Vagina (tissue), 2 donors: ENCODE measurements around the gene PLPPR2. TPM values are rescaled to one million over a fixed set of nuclear protein-coding genes. Genes with fewer than 3 reads are reported as not detected.

Experiments
- DNase-seq, 2 donors: peaks; one replicate each; pipeline ENCODE4 v3.0.0-alpha.2; 2017; ENCODE audit errors: extremely low spot score in 2 of 2
- H3K27ac ChIP-seq: fragments of 200-600 bp; sonication (generic); one replicate; pipeline ENCODE4 v1.5.1; 2019
- H3K27me3 ChIP-seq: fragments of 200-600 bp; sonication (generic); one replicate; pipeline ENCODE4 v1.5.1; 2019
- H3K36me3 ChIP-seq, 2 donors: fragments of 200-600 bp; sonication (generic); one replicate each; pipeline ENCODE4 v1.5.1; 2017 to 2019
- H3K4me1 ChIP-seq: fragments of 200-600 bp; sonication (generic); one replicate; pipeline ENCODE4 v1.5.1; 2019
- H3K4me3 ChIP-seq, 2 donors: fragments of 200-600 bp; sonication (generic); 1 replicate in 1 of 2; 2 replicates in 1 of 2; pipeline ENCODE4 v1.5.1; 2016 to 2019
- H3K9me3 ChIP-seq: fragments of 200-600 bp; sonication (generic); one replicate; pipeline ENCODE4 v1.5.1; 2019
- CTCF ChIP-seq, 3 experiments: fragments of 450-650 bp in 2 of 3; fragments of 200-600 bp in 1 of 3; sonication (generic) in 1 of 3; IDR thresholded peaks; one replicate each; pipeline ENCODE4 v1.5.1; 2017 to 2019; ENCODE audit warnings: antibody characterized with exemption in 3 of 3, mild to moderate bottlenecking in 2 of 3, moderate library complexity in 2 of 3
- POLR2A ChIP-seq, 2 donors: fragments of 450-650 bp; IDR thresholded peaks; one replicate each; pipeline ENCODE4 v1.6.1; 2017; ENCODE audit warnings: antibody characterized with exemption in 2 of 2, mild to moderate bottlenecking in 2 of 2, moderate library complexity in 2 of 2
- POLR2AphosphoS5 ChIP-seq, 2 donors: sonication (generic); formaldehyde crosslinking; IDR thresholded peaks; one replicate each; pipeline ENCODE4 v1.9.0; 2017; ENCODE audit warnings: antibody characterized with exemption in 2 of 2, mild to moderate bottlenecking in 2 of 2, low read depth in 1 of 2; ENCODE audit not compliant: insufficient read depth in 1 of 2
- intact Hi-C: fragments of 100-400 bp; cut with DNase I; formaldehyde crosslinking; loops from one replicate; pipeline ENCODE4 v1.15.1; 2023
- total RNA-seq: library from RNA; depleted of rRNA; stranded (reverse); fragments of >200 nt; gene quantifications from one replicate; pipeline ENCODE4 v1.2.3, GENCODE V29; 2016

The PLPPR2 gene
- total RNA-seq, 1 donor from 2014 or later, result 16.5 TPM

GRCh38 chr19:11364935-11365334, 9.7 kb downstream of the PLPPR2 start:
- peaks cover 11% of the 10 kb centered on the region for H3K4me1 ChIP-seq
- no peaks in the 10 kb centered on the region for H3K9me3 ChIP-seq
- TF ChIP-seq POLR2A (IDR thresholded peaks at IDR 0.05), result no peak
- peaks cover 0 to 5% of the 10 kb centered on the region in 2 donors for H3K36me3 ChIP-seq
- H3K27ac ChIP-seq, result no peak overlapping the region
- H3K4me3 ChIP-seq, result no peak overlapping the region
- no peaks in the 10 kb centered on the region for H3K27me3 ChIP-seq
- intact Hi-C loops, result no loop called here
- DNase-seq, result no peak

DNA sequence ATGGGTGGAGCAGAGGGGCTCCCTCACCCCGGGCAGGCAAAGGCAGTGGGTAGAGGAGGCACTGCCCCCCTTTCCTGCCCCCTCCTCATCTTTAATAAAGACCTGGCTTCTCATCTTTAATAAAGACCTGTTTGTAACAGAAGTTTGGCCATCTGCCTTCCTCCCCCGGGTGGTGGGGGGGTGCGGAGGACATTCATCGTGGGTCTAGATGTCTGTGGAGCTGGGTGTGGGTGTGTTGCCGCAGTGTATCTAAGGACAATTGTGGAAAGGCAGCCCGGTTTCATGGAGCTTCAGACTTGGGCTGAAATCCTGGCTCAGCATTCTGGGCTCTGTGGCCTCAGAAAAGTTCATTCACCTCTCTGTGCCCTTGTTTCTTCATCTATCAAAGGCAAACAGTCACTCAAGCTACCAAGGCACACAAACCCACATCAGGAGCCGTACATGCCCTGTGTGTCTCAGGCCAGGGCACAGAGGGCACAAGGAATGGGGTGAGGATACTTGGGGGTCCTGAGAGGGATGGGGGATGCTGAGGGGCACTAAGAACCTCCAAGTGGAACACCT, 10.4 kb downstream of the PLPPR2 start:
- Histone ChIP-seq H3K9me3 (no peaks in the 10 kb centered on the region), H3K4me1 (peaks cover 10% of the 10 kb centered on the region), H3K4me3 (no peak overlapping the region), H3K27me3 (no peaks in the 10 kb centered on the region), H3K27ac (no peak overlapping the region), H3K36me3 (peaks cover 0 to 5% of the 10 kb centered on the region in 2 donors)
- DNase-seq, result no peak
- intact Hi-C loops, result no loop called here
- TF ChIP-seq POLR2AphosphoS5 (IDR thresholded peaks at IDR 0.05; ENCODE audit: insufficient read depth in 1 of 2, low read depth in 1 of 2) (no peak), POLR2A (IDR thresholded peaks at IDR 0.05) (no peak)

DNA sequence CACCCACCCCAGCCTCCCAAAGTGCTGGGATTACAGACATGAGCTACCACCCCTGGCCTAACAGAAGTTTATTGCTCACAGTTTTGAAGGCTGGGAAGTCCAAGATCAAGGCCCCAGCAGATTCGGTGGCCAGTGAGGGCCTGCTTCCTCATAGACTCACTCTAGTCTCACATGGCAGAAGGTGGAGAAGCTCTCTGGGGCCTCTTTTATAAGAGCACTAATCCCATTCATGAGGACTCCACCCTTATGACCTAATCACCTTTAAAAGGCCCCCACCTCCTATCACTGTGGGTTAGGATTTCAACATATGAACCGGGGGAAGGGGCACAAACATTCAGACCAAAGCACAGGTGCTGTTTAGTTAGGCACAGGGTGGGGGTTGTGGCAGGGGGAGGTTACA, 12.3 kb downstream of the PLPPR2 start:
- no peak overlapping the region for H3K27ac ChIP-seq
- H3K9me3 ChIP-seq, result no peaks in the 10 kb centered on the region
- H3K4me1 ChIP-seq, result no peaks in the 10 kb centered on the region
- intact Hi-C loops, result no loop called here
- DNase-seq, result no peak
- no peak for TF ChIP-seq CTCF (IDR thresholded peaks at IDR 0.05)
- TF ChIP-seq POLR2A (IDR thresholded peaks at IDR 0.05), result no peak
- no peak for TF ChIP-seq POLR2AphosphoS5 (IDR thresholded peaks at IDR 0.05; ENCODE audit: insufficient read depth in 1 of 2, low read depth in 1 of 2)
- H3K27me3 ChIP-seq, result no peaks in the 10 kb centered on the region
- peaks cover 0 to 3% of the 10 kb centered on the region in 2 donors for H3K36me3 ChIP-seq
- H3K4me3 ChIP-seq, result no peak overlapping the region

- no peaks in the 10 kb centered on the region for H3K36me3 ChIP-seq
- TF ChIP-seq POLR2A (IDR thresholded peaks at IDR 0.05) (no peak), CTCF (IDR thresholded peaks at IDR 0.05) (no peak), POLR2AphosphoS5 (IDR thresholded peaks at IDR 0.05; ENCODE audit: insufficient read depth in 1 of 2, low read depth in 1 of 2) (no peak)
- no peak overlapping the region for H3K27ac ChIP-seq
- H3K9me3 ChIP-seq, result no peaks in the 10 kb centered on the region
- intact Hi-C loops, result no loop called here
- no peaks in the 10 kb centered on the region for H3K27me3 ChIP-seq
- DNase-seq, result no peak
- H3K4me3 ChIP-seq, result no peak overlapping the region
- peaks cover 17% of the 10 kb centered on the region for H3K4me1 ChIP-seq
These were observed 15.5 kb downstream of the PLPPR2 start for GRCh38 chr19:11370744-11371143.

DNA sequence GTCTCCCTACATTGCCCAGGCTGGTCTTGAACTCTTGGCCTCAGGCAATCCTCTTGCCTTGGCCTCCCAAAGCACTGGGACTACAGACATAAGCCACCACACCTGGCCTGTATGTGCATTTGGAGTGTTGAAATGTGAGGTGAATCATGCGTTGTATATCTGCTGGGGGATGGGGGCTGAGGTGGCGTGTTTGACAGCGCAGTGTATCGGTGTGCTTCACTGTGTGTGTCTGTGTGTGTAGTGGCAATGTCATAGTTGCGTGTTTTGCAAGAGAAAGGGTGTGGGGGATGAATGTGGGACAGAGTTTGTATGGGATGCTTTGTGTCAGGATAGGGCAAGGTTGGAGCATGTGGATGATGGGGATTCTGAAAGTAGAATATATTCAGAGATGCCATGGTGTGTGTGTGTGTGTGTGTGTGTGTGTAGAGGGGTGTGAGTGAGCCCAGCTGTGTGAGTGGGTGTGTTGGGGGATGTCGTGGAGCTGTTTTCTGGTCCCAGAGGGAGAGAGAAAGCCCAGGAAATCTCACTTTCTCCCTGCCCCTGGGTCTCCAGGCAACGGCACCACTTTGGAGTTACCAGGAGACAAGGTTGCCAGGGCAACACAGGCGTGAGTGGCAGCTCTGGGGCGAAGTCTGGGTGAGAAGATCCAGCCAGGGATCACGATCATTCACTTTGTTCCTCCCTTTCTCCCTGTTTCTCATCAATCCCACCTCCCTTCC, 18.1 kb downstream of the PLPPR2 start:
- H3K27me3 ChIP-seq, result no peaks in the 10 kb centered on the region
- no peak for TF ChIP-seq CTCF (IDR thresholded peaks at IDR 0.05)
- no peak for TF ChIP-seq POLR2A (IDR thresholded peaks at IDR 0.05)
- no peak for TF ChIP-seq POLR2AphosphoS5 (IDR thresholded peaks at IDR 0.05; ENCODE audit: insufficient read depth in 1 of 2, low read depth in 1 of 2)
- no peaks in the 10 kb centered on the region for H3K9me3 ChIP-seq
- no peak overlapping the region for H3K4me3 ChIP-seq
- intact Hi-C loops, result no loop called here
- peaks cover 41% of the 10 kb centered on the region for H3K4me1 ChIP-seq
- DNase-seq, result no peak
- no peak overlapping the region for H3K27ac ChIP-seq
- no peaks in the 10 kb centered on the region for H3K36me3 ChIP-seq

- Histone ChIP-seq H3K4me1 (peaks cover 48% of the 10 kb centered on the region), H3K4me3 (peak overlapping the region; percentile 60 to 64), H3K27me3 (no peaks in the 10 kb centered on the region), H3K36me3 (no peaks in the 10 kb centered on the region), H3K9me3 (no peaks in the 10 kb centered on the region), H3K27ac (peak overlapping the region; percentile 86)
- DNase-seq, result no peak
- intact Hi-C loops, result no loop called here
- no peak for TF ChIP-seq CTCF (IDR thresholded peaks at IDR 0.05)
- TF ChIP-seq POLR2AphosphoS5 (IDR thresholded peaks at IDR 0.05; ENCODE audit: insufficient read depth in 1 of 2, low read depth in 1 of 2), result no peak
- TF ChIP-seq POLR2A (IDR thresholded peaks at IDR 0.05), result no peak
These were observed 18.7 kb downstream of the PLPPR2 start for GRCh38 chr19:11373885-11374432.
